ENCODE data around the gene GRPR.

Gene GRPR

DNA sequence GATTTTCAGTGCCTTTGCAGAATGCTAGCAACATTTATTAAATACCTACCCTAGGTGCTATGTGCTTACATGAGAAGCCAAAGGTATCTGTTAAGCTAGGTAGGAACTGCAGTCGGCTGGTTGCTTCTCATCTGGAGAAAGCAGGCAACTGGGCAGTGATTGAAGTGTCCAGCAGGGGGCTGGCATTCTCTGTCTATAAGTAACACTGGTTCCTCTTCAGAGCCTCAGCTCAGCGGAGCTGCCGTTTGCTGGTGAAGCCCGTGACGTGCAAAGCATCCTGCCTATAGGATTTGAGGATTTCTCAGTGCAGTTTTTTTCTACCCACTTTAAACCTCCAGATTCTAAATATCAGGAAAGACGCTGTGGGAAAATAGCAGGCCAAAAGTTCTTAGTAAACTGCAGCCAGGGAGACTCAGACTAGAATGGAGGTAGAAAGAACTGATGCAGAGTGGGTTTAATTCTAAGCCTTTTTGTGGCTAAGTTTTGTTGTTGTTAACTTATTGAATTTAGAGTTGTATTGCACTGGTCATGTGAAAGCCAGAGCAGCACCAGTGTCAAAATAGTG is at the start of gene GRPR:
GRPR (plus strand) TSS at position 344 of the 565 bp plus-strand sequence. CDS start 389 bp downstream, outside the sequence.
- peaks cover 28% of the 10 kb centered on the region for H3K27me3 Mint-ChIP-seq
- peaks cover 4 to 7% of the 10 kb centered on the region in 2 donors for H3K9me3 Mint-ChIP-seq
- peaks cover 25% of the 10 kb centered on the region for H3K4me1 Mint-ChIP-seq
- DNase-seq (peak; percentile 38 to 57), ATAC-seq (peak; percentile 87)
- no peak within 1 kb of the TSS for H3K4me3 Mint-ChIP-seq
- H3K27ac Mint-ChIP-seq: no peak within 1 kb of the TSS

GRCh38 chrX:16075087-16075486 is 48.3 kb upstream of the GRPR start:
- no peaks in the 10 kb centered on the region for H3K27me3 Mint-ChIP-seq
- no peaks in the 10 kb centered on the region for H3K4me1 Mint-ChIP-seq
- no peak for ATAC-seq

GRCh38 chrX:16076834-16077233 is 46.5 kb upstream of the GRPR start:
- H3K4me1 Mint-ChIP-seq: no peaks in the 10 kb centered on the region
- no peaks in the 10 kb centered on the region for H3K27me3 Mint-ChIP-seq
- no peak overlapping the region for H3K27ac Mint-ChIP-seq
- H3K4me3 Mint-ChIP-seq: no peak overlapping the region
- no peaks in the 10 kb centered on the region for H3K9me3 Mint-ChIP-seq
- ATAC-seq: no peak
- no peak for DNase-seq

More at GRCh38 chrX:16075087-16075486, 48.3 kb upstream of the GRPR start:
- DNase-seq: no peak
- no peaks in the 10 kb centered on the region for H3K9me3 Mint-ChIP-seq
- H3K4me3 Mint-ChIP-seq: no peak overlapping the region
- no peak overlapping the region for H3K27ac Mint-ChIP-seq

DNA sequence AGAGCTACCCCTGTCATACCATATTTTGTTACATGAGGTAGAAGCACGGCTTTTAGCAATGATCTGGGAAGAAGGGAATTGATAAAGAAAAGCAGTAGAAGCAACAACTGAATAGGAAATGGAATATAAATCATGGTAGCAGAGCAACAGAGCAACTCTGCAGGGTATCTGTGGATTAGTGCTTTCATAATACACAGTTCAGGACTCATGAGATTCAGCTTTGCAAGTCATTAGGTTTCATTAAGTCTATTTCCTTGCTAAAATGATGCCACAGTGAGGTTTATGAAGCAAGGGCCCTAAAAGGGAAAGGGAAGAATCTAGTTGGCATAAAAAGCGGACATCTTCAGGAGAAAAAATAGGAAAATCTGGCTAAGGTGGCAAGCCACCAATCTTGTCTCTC is 45.6 kb upstream of the GRPR start:
- H3K9me3 Mint-ChIP-seq: no peaks in the 10 kb centered on the region
- no peak for DNase-seq
- H3K4me1 Mint-ChIP-seq: no peaks in the 10 kb centered on the region
- no peaks in the 10 kb centered on the region for H3K27me3 Mint-ChIP-seq
- H3K4me3 Mint-ChIP-seq: no peak overlapping the region
- no peak for ATAC-seq
- no peak overlapping the region for H3K27ac Mint-ChIP-seq

- Mint-ChIP-seq H3K4me3 (no peak overlapping the region), H3K27me3 (no peaks in the 10 kb centered on the region), H3K27ac (no peak overlapping the region), H3K9me3 (no peaks in the 10 kb centered on the region), H3K4me1 (no peaks in the 10 kb centered on the region)
- DNase-seq (no peak), ATAC-seq (no peak)
Observed at GRCh38 chrX:16081357-16081756, 42.0 kb upstream of the GRPR start.

DNA sequence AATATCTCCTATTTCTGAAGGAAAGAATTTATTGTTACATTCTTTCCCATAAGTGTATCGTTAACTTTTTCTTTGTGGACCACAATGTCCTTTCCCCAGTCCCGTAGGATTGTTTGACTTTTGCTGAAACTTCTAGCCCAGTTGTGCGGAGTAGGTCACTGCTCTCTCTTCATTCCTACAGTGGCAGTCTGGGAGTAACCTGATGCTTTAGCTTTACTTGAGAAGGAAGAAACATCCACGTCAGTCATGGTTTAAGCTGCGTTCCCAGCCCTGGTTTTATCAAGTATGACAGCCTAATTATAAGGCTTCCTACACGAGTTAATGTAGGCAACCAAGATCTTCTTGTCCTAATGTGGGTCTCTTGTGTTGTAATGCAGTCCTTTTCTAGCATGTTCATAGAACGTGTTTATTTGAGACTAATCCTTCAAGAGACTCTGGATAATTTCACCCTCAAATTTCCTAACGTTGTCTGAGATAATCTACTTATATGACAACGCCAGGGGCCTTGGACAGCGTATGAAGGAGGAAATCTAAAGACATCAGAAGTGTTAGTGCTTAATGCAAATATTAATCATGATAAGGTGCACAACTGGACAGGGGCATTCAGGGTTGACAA is 40.8 kb upstream of the GRPR start:
- DNase-seq (no peak), ATAC-seq (no peak)
- Mint-ChIP-seq H3K27ac (no peak overlapping the region), H3K9me3 (no peaks in the 10 kb centered on the region), H3K4me1 (no peaks in the 10 kb centered on the region), H3K27me3 (no peaks in the 10 kb centered on the region), H3K4me3 (no peak overlapping the region)

GRCh38 chrX:16087076-16087475 is 36.3 kb upstream of the GRPR start:
- ATAC-seq (no peak), DNase-seq (no peak)
- Mint-ChIP-seq H3K4me3 (no peak overlapping the region), H3K9me3 (no peaks in the 10 kb centered on the region), H3K4me1 (no peaks in the 10 kb centered on the region), H3K27ac (no peak overlapping the region), H3K27me3 (no peaks in the 10 kb centered on the region)

- no peaks in the 10 kb centered on the region for H3K4me1 Mint-ChIP-seq
- ATAC-seq: no peak
- no peaks in the 10 kb centered on the region for H3K9me3 Mint-ChIP-seq
- DNase-seq: no peak
- H3K27me3 Mint-ChIP-seq: no peaks in the 10 kb centered on the region
- no peak overlapping the region for H3K4me3 Mint-ChIP-seq
- H3K27ac Mint-ChIP-seq: no peak overlapping the region
Observed at GRCh38 chrX:16089086-16089485, 34.3 kb upstream of the GRPR start.

DNA sequence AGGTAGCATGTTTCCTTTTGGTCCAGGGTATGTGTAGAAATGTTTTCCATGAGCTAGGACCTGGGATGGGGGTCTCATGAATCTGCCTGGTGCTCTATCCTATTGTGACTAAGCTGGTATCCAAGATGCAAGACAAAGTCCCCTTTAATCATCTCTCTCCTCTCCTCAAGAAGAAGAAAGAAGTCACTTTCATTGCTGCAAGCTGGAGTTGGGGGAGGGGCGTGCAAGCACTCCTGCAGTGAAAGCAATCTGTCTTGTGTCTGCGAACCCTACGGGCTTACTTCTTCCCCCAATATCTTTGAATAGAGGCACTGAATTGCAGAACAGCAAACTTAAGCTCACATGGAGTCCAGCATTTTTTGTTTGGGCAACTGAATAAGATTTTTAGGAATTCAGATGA is 27.2 kb upstream of the GRPR start:
- Mint-ChIP-seq H3K4me1 (no peaks in the 10 kb centered on the region), H3K27me3 (no peaks in the 10 kb centered on the region), H3K27ac (no peak overlapping the region), H3K4me3 (no peak overlapping the region), H3K9me3 (no peaks in the 10 kb centered on the region)
- DNase-seq (no peak), ATAC-seq (no peak)

DNA sequence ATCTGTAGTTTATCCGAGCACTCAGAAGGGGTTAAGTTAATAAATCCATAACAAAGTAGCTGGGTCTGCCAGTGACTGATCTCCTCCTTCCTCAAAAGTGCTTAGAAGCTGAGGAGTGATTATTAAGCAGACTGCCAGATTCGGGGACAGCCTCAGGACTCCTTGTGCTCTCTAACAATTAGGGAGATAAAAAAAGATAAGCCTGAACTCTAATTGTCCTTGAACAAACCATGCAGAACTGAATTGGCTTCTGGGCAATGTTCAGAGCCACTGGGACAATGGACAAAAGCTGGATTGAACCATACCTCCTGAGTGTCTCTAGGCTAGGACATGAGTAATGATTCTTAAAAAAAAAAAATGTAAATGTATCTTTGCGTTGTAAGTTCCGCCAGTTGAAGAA is 22.7 kb upstream of the GRPR start:
- H3K27me3 Mint-ChIP-seq: no peaks in the 10 kb centered on the region
- ATAC-seq: no peak
- no peaks in the 10 kb centered on the region for H3K4me1 Mint-ChIP-seq
- H3K4me3 Mint-ChIP-seq: no peak overlapping the region
- no peak overlapping the region for H3K27ac Mint-ChIP-seq
- DNase-seq: no peak
- no peaks in the 10 kb centered on the region for H3K9me3 Mint-ChIP-seq

DNA sequence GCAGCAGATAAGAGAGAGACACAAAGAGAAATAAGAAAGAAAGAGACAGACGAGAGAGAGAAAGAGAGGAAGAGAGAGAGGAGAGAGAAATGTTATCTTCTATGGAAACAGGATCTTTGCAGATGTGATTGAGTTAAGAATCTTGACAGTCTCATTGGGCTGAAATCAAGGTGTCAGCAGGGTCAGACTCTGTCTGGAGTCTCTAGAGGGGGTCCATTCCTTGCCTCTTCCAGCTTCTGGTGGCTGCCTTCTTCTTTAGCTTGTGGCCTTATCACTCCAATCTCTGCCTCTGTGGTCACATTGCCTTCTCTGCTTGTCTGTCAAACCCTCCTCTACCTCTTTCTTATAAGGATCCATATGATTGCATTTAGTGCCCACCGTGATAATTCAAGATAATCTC is 21.8 kb upstream of the GRPR start:
- Mint-ChIP-seq H3K4me3 (no peak overlapping the region), H3K4me1 (no peaks in the 10 kb centered on the region), H3K27ac (no peak overlapping the region), H3K9me3 (no peaks in the 10 kb centered on the region), H3K27me3 (no peaks in the 10 kb centered on the region)
- DNase-seq (no peak), ATAC-seq (no peak)

DNA sequence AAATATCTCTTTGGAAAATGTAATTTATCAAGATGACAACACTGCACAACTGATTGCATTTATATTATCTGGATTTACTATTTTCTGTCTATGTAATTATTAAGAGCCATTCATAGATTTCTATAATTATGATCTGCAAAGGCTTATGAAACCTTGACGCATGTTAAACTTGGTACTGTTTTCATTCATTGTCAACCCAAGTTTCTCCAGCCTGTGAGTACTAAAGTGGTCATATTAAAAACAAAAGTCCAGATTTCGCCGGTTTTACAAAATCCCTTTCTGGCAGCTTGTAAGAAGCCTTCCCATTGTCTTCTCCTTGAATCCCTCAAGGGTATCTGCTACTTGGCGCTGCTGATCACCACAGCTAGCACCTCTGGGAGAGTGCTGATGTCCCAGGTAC is 19.7 kb upstream of the GRPR start:
- Mint-ChIP-seq H3K27me3 (no peaks in the 10 kb centered on the region), H3K9me3 (no peaks in the 10 kb centered on the region), H3K4me3 (no peak overlapping the region), H3K4me1 (no peaks in the 10 kb centered on the region), H3K27ac (no peak overlapping the region)
- DNase-seq: no peak
- no peak for ATAC-seq

DNA sequence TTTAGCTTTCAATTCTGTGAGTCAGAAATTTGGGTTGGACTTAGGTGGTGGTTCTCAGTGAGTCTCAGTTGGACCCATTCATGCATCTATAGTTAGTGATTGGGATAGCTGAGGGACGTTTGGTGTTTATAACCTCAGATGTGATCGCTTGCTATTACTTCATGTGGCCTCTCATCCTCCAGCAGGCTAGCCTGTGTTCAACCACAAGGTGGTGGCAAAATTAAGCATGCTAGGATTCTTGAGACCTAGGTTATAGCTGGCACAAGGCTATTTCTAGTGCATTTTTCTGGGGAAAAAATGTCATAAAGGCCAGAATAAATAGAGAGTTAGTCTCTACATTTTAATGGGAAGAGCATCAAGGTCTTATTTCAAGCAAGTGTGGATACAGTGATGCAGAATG is 10.9 kb upstream of the GRPR start:
- ATAC-seq (no peak), DNase-seq (no peak)
- no peak overlapping the region for H3K4me3 Mint-ChIP-seq
- H3K4me1 Mint-ChIP-seq: no peaks in the 10 kb centered on the region
- H3K27me3 Mint-ChIP-seq: no peaks in the 10 kb centered on the region
- no peak overlapping the region for H3K27ac Mint-ChIP-seq
- peaks cover 0 to 6% of the 10 kb centered on the region in 2 donors for H3K9me3 Mint-ChIP-seq

DNA sequence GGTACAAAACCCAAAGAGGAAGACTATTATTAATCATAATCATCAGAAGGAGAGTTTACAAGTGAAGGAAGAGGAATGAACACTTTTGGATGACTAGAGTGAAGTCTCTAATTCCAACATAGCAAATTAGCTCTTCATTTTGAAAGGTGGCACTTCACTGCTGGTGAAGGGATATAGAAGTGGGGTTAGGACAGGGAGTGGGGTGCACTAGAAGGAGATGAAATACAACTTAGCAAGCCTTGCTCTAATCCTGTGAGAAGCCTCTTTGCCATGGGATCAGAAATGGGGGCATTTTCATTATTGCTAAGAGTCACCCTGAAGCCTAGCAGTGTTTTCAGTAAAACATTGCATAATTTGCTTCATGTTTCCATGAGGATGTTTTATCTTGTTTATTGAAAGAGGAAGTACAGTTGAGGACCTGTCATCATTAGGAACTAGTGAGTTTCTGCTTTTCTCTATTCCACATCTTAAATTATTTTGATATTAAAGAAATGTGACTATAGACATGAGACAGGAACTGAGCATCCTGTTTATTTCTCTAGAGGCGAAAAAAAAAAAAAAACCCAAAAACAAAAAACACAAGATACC is 9.3 kb upstream of the GRPR start:
- no peak overlapping the region for H3K27ac Mint-ChIP-seq
- peaks cover 3% of the 10 kb centered on the region for H3K4me1 Mint-ChIP-seq
- no peaks in the 10 kb centered on the region for H3K27me3 Mint-ChIP-seq
- ATAC-seq (no peak), DNase-seq (no peak)
- H3K4me3 Mint-ChIP-seq: no peak overlapping the region
- peaks cover 2 to 9% of the 10 kb centered on the region in 2 donors for H3K9me3 Mint-ChIP-seq

DNA sequence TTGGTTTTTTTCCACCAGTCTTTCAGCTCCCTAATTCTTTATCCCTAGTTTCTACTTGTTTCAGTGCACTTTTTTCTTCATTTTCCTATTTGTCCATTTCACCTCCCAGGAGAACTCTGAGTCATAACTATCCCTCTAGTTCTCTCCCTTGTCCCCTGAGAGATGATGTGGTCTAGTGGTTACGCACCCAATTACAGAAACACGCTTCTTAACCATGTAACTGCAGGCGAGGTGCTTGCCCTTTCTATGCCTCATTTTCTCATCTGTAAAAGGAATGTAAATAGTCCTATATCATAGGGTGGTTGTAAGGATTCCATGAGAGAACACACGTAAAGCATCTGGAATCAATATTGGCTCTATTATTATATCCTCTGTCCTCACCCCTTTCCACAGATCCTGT is 8.8 kb upstream of the GRPR start:
- H3K4me1 Mint-ChIP-seq: peaks cover 8% of the 10 kb centered on the region
- no peak overlapping the region for H3K4me3 Mint-ChIP-seq
- DNase-seq (no peak), ATAC-seq (no peak)
- no peak overlapping the region for H3K27ac Mint-ChIP-seq
- H3K9me3 Mint-ChIP-seq: peaks cover 4 to 13% of the 10 kb centered on the region in 2 donors
- no peaks in the 10 kb centered on the region for H3K27me3 Mint-ChIP-seq

DNA sequence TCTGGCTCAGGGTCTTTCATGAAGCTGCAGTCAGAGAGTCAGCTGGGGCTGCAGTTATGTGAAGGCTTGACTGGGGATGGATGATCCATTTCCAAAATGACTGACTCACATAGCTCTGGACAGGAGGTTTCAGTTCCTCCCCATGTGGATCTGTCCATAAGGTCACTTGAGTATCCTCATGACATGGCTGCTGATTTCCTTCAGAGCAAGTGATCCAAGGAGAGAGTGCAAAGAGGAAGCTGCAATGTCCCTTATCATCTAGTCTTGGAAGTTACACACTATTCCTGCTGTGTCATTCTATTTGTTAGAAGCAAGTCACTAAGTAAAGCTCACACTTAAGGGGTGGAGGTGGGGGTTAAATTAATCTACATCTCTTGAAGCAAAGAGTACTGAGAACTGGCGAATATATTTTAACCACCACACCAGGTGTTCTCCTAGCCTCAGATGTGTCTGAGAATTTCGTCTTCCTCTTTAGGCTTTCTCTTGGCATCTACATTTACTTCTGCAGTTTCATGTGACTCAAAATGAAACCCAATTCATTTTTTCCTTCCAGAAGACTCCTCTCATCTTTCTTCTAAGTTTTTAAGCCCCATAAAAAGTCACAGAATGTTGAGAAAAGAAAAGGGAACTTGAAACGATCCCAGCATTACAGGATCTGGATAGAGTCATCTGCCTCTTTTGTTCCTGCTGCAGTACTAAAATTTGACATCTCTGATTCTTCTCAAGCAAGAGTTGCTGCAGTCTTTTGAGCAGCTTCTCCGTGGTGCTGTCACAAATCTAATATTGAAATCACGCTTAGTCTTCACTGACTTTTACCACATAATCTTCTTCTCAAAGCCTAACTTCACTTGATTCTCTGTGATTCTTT is 3.8 kb upstream of the GRPR start:
- peak; percentile 84 for ATAC-seq
- peak overlapping the region in 1 of 2 donors; percentile 19 for H3K27ac Mint-ChIP-seq
- DNase-seq: no peak
- H3K4me3 Mint-ChIP-seq: peak overlapping the region; percentile 28 to 51
- peaks cover 4 to 7% of the 10 kb centered on the region in 2 donors for H3K9me3 Mint-ChIP-seq
- H3K4me1 Mint-ChIP-seq: peaks cover 25% of the 10 kb centered on the region
- H3K27me3 Mint-ChIP-seq: peaks cover 19% of the 10 kb centered on the region

Measured in stimulated activated naive CD8-positive, alpha-beta T cell treated with anti-CD3 and anti-CD28 coated beads, Interleukin-15, amount 100 ng/mL, for 72 hours (primary cell).